Posterior cingulate gyrus (tissue), 11 donors: ENCODE measurements around the gene FBXO31.

Experiments
- DNase-seq, 10 donors: peaks; one replicate each; pipeline versions ENCODE4 v3.0.0 to v3.0.0-alpha.2; 2020 to 2021; ENCODE audit warnings: mixed read lengths in 3 of 10
- intact Hi-C: fragments of 100-400 bp; cut with DNase I; formaldehyde crosslinking; loops from one replicate; pipeline ENCODE4 v1.15.1; 2023

The FBXO31 gene

DNA sequence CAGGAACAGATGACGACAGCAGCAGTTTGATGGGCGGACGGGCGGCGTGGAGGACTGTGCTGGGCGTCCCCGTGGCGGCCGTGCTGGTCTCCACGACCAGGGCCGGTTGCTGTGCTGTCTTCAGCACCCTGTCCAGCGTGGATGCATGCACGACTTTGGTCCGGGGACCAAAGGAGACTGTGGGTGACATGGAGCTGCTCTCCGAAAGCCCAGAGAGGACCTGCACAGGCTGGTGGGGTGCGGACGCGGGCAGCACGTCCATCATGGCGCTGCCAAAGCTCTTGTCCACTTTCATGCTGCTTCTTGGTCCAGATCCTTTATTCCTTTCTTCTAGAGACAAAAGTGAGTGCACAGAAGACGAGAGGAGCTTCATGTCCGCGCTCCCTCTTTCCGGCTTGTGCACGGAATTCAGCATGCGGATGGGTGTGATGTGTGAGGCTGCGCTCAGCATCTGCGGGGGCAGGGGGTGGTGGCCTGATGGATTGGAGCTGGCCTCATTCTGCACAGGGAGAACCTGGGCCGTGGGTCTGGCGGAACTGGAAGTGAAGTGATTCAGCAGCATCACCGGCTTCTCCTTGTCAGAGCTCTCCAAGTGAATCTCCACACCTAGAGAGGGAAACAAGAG, 28.9 kb upstream of the FBXO31 start:
- intact Hi-C loops: loop anchor here (10.0 kb wide), 1 partner anchor 62 kb away; no protein-coding TSS in a partner anchor
- peak in 2 of 10 donors; percentile 77 to 80 for DNase-seq

GRCh38 chr16:87411375-87412271, 28.0 kb upstream of the FBXO31 start:
- peak in 8 of 10 donors; percentile 39 to 90 (median 54) for DNase-seq
- intact Hi-C loops: loop anchor here (10.0 kb wide), 1 partner anchor 63 kb away; no protein-coding TSS in a partner anchor

- peak in 2 of 10 donors; percentile 24 to 77 for DNase-seq
- intact Hi-C loops: loop anchor here (10.0 kb wide), 1 partner anchor 64 kb away; no protein-coding TSS in a partner anchor
These were observed 27.4 kb upstream of the FBXO31 start for GRCh38 chr16:87410968-87411367.

GRCh38 chr16:87410530-87410929, 27.0 kb upstream of the FBXO31 start:
- intact Hi-C loops: loop anchor here (10.0 kb wide), 1 partner anchor 64 kb away; no protein-coding TSS in a partner anchor
- peak in 1 of 10 donors; percentile 72 for DNase-seq

GRCh38 chr16:87409781-87410180, 26.2 kb upstream of the FBXO31 start:
- intact Hi-C loops: loop anchor here (10.0 kb wide), 1 partner anchor 65 kb away; no protein-coding TSS in a partner anchor
- peak in 1 of 10 donors; percentile 31 for DNase-seq

GRCh38 chr16:87409153-87409552, 25.6 kb upstream of the FBXO31 start:
- DNase-seq: peak in 1 of 10 donors; percentile 39
- intact Hi-C loops: no loop called here

GRCh38 chr16:87407511-87408112, 24.0 kb upstream of the FBXO31 start:
- DNase-seq: peak in 2 of 10 donors; percentile 48 to 78
- intact Hi-C loops: no loop called here

DNA sequence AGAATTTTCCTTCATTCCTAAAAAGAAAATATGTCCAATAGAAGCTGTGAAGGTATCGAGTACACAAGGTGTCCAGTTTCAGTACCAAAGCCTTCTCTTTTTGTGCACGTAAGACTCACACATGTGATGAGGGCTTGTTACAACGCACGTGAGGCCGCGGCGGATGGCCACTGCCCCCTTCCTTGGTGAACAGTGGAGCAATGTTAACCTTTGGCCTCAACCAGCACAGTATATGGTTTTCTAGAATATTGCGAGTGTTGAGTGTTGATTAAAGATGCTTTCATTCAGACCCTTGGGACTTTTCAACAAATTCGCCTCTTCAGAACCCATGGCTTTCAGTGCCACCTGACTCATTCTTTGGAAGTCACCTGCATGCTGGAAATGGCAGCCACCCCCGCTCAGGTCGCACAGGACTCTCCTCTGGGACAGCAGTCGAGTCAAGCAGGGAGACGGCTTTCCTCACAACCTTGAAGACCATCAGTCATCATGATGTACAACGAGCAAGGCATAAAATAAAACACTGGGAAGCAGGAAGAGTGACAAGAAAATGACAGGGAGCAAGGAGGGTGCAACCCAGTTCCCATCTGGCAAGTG, 23.0 kb upstream of the FBXO31 start:
- intact Hi-C loops: no loop called here
- peak in 2 of 10 donors; percentile 26 to 71 for DNase-seq

DNA sequence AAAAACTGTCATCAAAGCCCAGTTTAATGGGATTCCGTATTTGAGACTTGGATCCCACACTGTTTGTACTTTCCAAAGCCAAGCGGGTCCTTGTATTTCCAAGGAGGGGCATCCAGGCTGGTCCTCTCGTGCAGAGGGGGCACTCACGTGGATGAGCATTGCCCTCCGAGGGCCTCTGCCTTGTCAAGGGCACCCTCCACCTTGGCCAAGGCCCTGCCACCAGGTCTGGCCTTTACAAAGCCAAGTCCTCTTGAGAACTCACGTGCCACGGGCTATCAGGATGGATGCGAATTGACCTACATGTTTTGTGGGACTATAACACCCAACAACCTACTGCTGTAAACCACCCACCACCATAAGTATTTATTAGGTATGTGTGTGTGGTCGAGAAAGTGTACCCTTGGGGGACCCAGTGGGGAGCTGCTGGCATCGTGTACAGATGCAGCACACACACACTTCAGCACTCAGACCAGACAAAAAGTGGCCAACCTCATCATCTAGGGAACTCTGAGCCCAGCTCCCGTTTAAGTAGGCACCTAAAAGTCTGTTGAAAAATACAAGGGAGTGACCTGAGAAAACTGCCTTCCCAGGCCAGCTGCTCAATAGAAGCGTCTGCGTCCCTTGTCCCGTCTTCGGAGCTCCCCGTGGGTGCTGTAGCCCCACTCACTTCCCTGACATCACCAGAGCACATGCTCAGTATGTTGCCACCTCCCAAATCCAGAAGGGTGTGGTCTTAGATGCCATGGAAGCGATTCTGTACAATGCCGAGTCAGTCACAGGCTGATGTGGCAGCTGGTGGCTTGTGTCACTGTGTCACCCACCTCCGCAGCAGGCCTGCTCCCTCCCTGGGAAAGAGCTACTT, 21.4 kb upstream of the FBXO31 start:
- DNase-seq: peak in 2 of 10 donors; percentile 53 to 60
- intact Hi-C loops: no loop called here

GRCh38 chr16:87395181-87395842, 11.7 kb upstream of the FBXO31 start:
- intact Hi-C loops: no loop called here
- no peak for DNase-seq

DNA sequence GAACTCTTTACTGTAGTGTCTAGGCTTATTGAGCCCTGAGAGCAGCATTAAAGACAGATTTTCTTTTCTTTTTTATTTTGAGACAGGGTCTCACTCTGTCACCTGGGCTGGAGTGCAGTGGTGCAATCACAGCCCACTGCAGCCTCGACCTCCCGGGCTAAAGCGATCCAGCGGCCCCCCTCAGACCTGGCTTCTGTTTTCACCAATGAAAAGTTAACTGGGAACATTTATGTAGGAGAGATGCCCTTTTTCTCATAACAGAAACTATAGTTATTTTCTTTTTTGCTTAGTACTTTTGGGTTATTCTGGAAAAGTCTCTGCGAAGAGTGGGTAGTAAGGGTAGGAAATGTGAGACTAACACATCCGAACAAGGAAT, 10.1 kb upstream of the FBXO31 start:
- peak in 2 of 10 donors; percentile 40 to 45 for DNase-seq
- intact Hi-C loops: loop anchor here (2.0 to 5.0 kb wide), 3 partner anchors 77 to 374 kb away; partner anchors contain the start of genes C16orf95, KLHDC4 and ZCCHC14

DNA sequence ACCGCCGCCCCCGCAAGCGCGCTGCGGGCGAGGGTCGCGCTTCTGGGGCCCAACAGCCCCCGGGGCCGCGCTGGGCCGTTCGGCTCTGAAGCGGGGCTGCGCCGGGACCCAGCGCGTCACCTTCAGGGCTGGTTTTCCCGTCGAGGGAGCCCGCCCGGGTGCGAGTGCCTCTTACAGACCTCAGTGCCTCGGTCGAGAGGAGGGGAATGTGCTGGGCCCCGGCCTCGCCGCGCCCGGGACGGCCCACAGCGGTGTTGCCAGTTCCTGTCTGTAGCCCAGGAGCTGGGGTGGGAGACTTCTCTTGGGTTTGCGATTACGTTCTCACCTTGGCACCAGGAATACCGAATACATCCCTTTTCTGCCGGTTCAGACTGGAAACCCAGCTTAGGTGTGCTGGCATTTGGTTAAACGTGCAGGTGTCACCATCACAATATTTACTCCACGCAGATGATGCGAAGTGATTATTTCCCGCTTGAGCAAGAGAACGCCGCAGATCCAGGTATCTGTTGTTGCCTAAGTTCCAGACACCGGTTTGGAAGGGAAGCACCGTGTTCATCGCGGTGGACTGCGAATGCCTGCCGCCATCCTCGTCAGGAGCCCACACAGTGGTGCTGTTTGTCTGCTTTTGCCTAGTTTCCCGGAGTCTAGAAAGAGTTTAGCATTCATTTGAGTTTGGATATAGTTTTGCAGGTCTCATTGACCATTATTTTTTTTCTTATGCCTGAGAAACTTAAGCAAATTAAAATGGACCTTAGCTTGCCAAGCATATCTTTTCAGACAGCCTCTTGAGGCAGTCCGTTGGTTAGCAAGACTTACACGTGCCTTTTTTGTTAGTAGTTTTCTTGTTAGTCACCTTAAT, 9.5 kb upstream of the FBXO31 start:
- intact Hi-C loops: loop anchor here (2.0 to 5.0 kb wide), 3 partner anchors 76 to 374 kb away; partner anchors contain the start of genes C16orf95, KLHDC4 and ZCCHC14
- peak in 6 of 10 donors; percentile 44 to 91 (median 74) for DNase-seq

DNA sequence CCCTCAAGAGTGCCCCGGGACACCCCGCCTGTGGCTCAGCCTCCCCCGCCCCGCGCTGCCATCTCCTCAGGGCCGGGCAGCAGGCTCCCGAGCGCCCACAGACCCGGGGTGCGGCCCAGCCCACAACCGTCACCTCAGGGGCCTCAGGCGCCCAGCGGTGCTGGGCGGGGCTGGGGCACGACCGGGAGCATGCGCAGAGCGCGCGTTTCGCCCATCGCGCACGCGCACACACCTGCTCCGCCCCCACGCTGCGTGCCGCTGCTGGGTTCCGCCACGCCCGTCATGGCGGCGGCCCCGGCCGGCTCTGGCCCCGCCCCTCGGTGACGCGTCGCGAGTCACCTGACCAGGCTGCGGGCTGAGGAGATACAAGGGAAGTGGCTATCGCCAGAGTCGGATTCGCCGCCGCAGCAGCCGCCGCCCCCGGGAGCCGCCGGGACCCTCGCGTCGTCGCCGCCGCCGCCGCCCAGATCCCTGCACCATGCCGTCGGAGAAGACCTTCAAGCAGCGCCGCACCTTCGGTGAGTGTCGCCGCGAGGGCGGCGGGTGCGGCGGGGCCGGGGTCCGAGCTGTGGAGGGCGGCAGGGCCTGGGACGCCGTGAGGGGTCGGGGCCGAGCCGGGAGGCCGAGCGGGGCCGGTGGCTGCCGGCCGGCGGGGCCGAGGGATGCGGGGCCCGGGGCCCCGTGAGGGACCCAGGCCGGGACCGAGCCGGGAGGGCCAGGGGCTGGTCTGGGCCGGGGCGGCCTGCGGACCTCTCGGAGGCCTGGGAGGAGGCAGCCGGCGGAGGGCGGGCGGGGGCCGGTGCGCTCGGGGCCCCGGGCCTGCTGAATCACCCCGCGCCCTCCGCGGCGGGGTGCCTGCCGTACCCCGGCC, 8.6 kb upstream of the FBXO31 start, which contains the start of gene MAP1LC3B:
Gene MAP1LC3B, plus strand, starts transcription at position 387 of the 871 bp plus-strand sequence. Its CDS starts 92 bp downstream, at position 479.
- DNase-seq: peak; percentile 94 to 100 (median 96)
- intact Hi-C loops: loop anchor here (2.0 to 5.0 kb wide), 3 partner anchors 75 to 375 kb away; partner anchors contain the start of genes C16orf95, KLHDC4 and ZCCHC14

DNA sequence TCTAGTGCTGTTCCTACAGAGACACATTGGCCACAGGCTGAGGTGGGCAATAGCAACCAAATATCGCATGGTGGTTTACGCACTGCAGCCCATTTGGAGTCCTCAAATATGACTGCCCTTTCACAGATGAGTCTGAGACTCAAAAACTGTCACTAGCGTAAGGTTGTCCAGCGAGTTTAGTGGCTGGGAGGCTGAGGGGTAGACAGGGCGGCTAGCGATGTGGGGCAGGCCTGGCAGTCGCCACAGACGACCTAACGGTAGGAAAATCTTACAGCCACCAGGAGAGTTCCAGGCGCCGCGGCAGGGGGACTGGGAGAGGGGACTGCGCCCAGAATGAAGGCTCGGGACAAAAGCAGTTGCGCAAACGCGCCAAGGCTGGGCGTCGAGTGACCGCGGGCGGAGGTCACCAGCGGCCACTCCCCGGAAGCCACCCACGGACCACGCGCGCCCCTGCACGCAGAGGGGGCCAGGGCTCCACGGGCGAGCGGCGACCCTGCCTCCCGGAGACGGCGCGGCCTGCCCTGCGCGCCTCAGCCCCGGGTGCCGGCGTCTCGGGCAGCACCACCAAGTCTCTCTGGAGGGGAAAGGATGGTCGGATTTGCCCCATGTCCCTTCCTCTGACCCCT, 7.9 kb upstream of the FBXO31 start:
- DNase-seq: peak in 4 of 10 donors; percentile 45 to 91 (median 81)
- intact Hi-C loops: loop anchor here (5.0 kb wide), 2 partner anchors 101 to 376 kb away; partner anchors contain the start of genes KLHDC4 and ZCCHC14

DNA sequence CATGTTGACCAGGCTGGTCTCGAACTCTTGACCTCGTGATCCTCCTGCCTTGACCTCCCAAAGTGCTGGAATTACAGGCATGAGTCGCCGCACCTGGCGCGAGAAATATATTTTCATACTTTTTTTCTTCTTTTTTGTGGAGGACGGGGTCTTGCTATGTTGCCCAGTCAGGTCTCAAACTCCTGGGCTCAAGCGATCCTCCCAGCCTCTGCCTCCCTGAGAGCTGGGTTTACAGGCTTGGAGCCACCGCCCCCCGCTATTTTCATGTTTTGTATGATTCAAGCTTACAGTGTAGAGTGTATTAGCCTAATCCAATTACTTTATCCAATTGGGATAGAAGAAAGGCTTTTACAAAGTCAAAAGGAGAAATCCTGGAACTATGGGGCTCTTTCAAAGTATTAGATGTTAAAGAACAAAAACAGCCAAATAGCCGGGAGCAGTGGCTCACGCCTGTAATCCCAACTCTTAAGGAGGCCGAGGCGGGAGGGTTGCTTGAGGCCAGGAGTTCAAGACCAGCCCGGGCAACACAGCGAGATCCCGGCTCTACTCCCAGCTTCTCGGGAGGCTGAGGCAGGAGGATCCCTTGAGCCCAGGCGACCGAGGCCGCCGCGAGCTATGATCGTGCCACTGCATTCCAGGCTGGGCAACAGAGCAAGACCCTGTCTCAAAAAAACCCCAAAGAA, 7.2 kb upstream of the FBXO31 start:
- peak in 2 of 10 donors; percentile 48 to 62 for DNase-seq
- intact Hi-C loops: loop anchor here (5.0 kb wide), 2 partner anchors 102 to 377 kb away; partner anchors contain the start of genes KLHDC4 and ZCCHC14
